Peyer's patch (tissue), 4 donors: ENCODE results near the gene ZNF587. TPM values are rescaled to one million over a fixed set of nuclear protein-coding genes. Genes with fewer than 3 reads are reported as not detected.
A peak's percentile ranks its signal among the peaks of the same experiment; 100 is the strongest.

Experiments
- DNase-seq, 3 donors: peaks; one replicate each; pipeline ENCODE4 v3.0.0-alpha.2; 2017 to 2019
- H3K27ac ChIP-seq, 4 donors: fragments of 200-600 bp; sonication (generic); one replicate each; pipeline ENCODE4 v1.5.1; 2016 to 2019
- H3K27me3 ChIP-seq, 2 donors: fragments of 200-600 bp; sonication (generic); one replicate each; pipeline ENCODE4 v1.5.1; 2019
- H3K36me3 ChIP-seq, 3 donors: fragments of 200-600 bp; sonication (generic); one replicate each; pipeline ENCODE4 v1.5.1; 2016 to 2019
- H3K4me1 ChIP-seq, 4 donors: fragments of 200-600 bp; sonication (generic); one replicate each; pipeline ENCODE4 v1.5.1; 2016 to 2019
- H3K4me3 ChIP-seq, 4 donors: fragments of 200-600 bp; sonication (generic); 1 replicate in 3 of 4; 2 replicates in 1 of 4; pipeline ENCODE4 v1.5.1; 2016 to 2019; ENCODE audit warnings: mild to moderate bottlenecking in 1 of 4
- H3K9me3 ChIP-seq, 4 donors: fragments of 200-600 bp; sonication (generic); one replicate each; pipeline ENCODE4 v1.5.1; 2016 to 2019; ENCODE audit warnings: mild to moderate bottlenecking in 1 of 4
- POLR2A ChIP-seq, 2 donors: fragments of 450-650 bp; IDR thresholded peaks; one replicate each; pipeline ENCODE4 v1.5.1; 2017; ENCODE audit warnings: antibody characterized with exemption in 2 of 2, mild to moderate bottlenecking in 2 of 2, moderate library complexity in 2 of 2
- total RNA-seq, 4 donors: library from RNA; depleted of rRNA; stranded (reverse); fragments of >200 nt; gene quantifications; one replicate each; pipeline ENCODE4 v1.1.0, GENCODE V29; 2016
- TF ChIP-seq, protein P1 (sequence below), 6 experiments: fragments of 450-650 bp in 4 of 6; fragments of 200-600 bp in 2 of 6; sonication (generic) in 1 of 6; IDR thresholded peaks; one replicate each; pipeline ENCODE4 v1.5.1; 2017 to 2019; ENCODE audit warnings: antibody characterized with exemption in 6 of 6, mild to moderate bottlenecking in 3 of 6, moderate library complexity in 1 of 6

The ZNF587 gene
- total RNA-seq, 4 donors from 2014 or later = 35.7 to 74.7 (median 62.8) TPM

DNA sequence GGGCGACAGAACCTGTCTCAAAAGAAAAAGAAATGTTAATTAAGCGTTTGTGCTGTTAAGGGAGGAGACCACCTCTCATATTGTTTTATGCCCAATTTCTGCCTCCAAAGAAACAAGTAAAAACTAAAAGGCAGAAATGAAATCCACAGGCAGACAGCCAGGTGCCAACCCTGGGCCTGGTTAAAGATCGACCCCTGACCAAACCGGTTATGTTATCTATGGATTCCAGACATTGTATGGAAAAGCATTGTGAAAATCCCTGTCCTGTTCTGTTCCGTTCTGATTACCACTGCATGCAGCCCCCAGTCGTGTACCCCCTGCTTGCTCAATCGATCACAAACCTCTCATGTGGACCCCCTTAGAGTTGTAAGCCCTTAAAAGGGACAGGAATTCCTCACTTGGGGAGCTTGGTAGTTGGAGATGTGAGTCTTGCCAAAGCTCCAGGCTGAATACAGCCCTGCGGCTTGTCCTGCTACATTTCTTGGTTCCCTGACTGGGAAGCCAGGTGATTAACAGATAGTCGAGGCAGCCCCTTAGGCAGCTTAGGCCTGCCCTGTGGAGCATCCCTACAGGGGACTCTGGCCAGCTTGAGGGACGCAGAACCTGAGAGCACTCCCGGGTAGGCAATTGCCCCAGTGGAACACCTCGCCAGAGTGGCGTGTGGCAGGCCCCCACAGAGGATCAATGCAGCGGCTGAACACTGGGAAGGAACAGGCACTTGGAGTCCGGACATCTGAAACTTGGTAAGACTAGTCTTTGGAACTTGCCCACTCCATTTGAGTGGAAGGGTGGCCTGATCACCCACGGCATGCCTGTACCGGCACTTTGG lies 34.2 kb upstream of the ZNF587 start:
- H3K4me1 ChIP-seq = peaks cover 0 to 27% (median 7%) of the 10 kb centered on the region in 4 donors
- no peak for DNase-seq
- peak overlapping the region; percentile 80 to 93 (median 84) for H3K27ac ChIP-seq
- no peaks in the 10 kb centered on the region for H3K27me3 ChIP-seq
- TF ChIP-seq POLR2A (IDR thresholded peaks at IDR 0.05) = no peak
- TF ChIP-seq, protein P1, sequence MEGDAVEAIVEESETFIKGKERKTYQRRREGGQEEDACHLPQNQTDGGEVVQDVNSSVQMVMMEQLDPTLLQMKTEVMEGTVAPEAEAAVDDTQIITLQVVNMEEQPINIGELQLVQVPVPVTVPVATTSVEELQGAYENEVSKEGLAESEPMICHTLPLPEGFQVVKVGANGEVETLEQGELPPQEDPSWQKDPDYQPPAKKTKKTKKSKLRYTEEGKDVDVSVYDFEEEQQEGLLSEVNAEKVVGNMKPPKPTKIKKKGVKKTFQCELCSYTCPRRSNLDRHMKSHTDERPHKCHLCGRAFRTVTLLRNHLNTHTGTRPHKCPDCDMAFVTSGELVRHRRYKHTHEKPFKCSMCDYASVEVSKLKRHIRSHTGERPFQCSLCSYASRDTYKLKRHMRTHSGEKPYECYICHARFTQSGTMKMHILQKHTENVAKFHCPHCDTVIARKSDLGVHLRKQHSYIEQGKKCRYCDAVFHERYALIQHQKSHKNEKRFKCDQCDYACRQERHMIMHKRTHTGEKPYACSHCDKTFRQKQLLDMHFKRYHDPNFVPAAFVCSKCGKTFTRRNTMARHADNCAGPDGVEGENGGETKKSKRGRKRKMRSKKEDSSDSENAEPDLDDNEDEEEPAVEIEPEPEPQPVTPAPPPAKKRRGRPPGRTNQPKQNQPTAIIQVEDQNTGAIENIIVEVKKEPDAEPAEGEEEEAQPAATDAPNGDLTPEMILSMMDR (IDR thresholded peaks at IDR 0.05) = no peak
- peak overlapping the region; percentile 66 to 100 (median 82) for H3K4me3 ChIP-seq
- peaks cover 0 to 5% (median 0%) of the 10 kb centered on the region in 3 donors for H3K36me3 ChIP-seq
- H3K9me3 ChIP-seq = no peaks in the 10 kb centered on the region

DNA sequence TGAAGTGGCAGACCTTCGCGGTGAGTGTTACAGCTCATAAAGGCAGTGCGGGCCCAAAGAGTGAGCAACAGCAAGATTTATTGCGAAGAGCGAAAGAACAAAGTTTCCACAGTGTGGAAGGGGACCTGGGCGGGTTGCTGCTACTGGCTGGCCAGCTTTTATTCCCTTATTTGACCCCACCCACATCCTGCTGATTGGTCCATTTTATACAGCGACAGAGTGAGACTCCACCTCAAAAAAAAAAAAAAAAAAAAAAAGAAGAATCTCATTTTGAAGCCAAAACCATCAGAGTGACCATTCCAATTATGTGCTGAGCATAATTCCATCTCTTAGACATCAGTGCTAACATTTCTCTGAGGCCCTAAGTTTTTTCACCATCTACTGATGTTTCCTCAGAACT lies 33.0 kb upstream of the ZNF587 start:
- peaks cover 0 to 5% (median 0%) of the 10 kb centered on the region in 3 donors for H3K36me3 ChIP-seq
- peaks cover 5 to 33% (median 9%) of the 10 kb centered on the region in 4 donors for H3K4me1 ChIP-seq
- no peak overlapping the region for H3K27ac ChIP-seq
- no peaks in the 10 kb centered on the region for H3K9me3 ChIP-seq
- H3K27me3 ChIP-seq = no peaks in the 10 kb centered on the region
- no peak for DNase-seq
- H3K4me3 ChIP-seq = no peak overlapping the region
- TF ChIP-seq, protein P1 (IDR thresholded peaks at IDR 0.05) = no peak
- TF ChIP-seq POLR2A (IDR thresholded peaks at IDR 0.05) = no peak

DNA sequence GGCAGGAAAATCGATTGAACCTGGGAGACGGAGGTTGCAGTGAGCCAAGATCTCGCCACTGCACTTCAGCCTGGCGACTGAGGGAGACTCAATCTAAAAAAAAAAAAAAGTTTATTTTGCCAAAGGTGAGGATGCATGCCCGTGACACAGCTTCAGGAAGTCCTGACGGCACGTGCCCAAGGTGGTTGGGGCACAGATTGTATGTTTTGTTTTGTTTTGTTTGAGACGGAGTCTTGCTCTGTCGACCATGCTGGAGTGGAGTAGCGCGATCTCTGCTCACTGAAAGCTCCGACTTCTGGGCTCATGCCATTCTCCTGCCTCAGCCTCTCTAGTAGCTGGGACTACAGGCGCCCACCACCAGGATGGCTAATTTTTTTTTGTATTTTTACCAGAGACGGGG lies 31.7 kb upstream of the ZNF587 start:
- Histone ChIP-seq H3K36me3 (peaks cover 0 to under 1% (median 0%) of the 10 kb centered on the region in 3 donors), H3K27ac (no peak overlapping the region), H3K4me1 (peaks cover 5 to 27% (median 7%) of the 10 kb centered on the region in 4 donors), H3K27me3 (no peaks in the 10 kb centered on the region), H3K9me3 (no peaks in the 10 kb centered on the region), H3K4me3 (no peak overlapping the region)
- no peak for DNase-seq
- TF ChIP-seq, protein P1 (IDR thresholded peaks at IDR 0.05) = no peak

DNA sequence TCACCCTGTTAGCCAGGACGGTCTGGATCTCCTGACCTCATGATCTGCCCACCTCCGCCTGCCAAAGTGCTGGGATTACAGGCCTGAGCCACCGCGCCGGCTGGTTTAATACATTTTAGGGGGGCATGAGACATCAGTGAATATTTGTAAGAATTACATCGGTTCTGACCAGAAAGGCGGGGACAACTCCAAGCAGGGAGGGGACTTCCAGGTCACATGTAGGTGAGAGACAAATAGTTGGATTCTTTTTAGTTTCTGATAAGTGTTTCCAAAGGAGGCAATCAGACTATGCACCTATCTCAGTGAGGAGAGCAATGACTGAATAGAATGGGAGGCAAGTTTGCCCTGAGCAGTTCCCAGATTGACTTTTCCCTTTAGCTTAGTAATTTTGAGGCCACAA lies 31.3 kb upstream of the ZNF587 start:
- DNase-seq = no peak
- Histone ChIP-seq H3K9me3 (no peaks in the 10 kb centered on the region), H3K36me3 (no peaks in the 10 kb centered on the region), H3K27me3 (no peaks in the 10 kb centered on the region), H3K27ac (no peak overlapping the region), H3K4me1 (peaks cover 5 to 23% (median 7%) of the 10 kb centered on the region in 4 donors), H3K4me3 (no peak overlapping the region)
- TF ChIP-seq, protein P1 (IDR thresholded peaks at IDR 0.05) = no peak
- no peak for TF ChIP-seq POLR2A (IDR thresholded peaks at IDR 0.05)

DNA sequence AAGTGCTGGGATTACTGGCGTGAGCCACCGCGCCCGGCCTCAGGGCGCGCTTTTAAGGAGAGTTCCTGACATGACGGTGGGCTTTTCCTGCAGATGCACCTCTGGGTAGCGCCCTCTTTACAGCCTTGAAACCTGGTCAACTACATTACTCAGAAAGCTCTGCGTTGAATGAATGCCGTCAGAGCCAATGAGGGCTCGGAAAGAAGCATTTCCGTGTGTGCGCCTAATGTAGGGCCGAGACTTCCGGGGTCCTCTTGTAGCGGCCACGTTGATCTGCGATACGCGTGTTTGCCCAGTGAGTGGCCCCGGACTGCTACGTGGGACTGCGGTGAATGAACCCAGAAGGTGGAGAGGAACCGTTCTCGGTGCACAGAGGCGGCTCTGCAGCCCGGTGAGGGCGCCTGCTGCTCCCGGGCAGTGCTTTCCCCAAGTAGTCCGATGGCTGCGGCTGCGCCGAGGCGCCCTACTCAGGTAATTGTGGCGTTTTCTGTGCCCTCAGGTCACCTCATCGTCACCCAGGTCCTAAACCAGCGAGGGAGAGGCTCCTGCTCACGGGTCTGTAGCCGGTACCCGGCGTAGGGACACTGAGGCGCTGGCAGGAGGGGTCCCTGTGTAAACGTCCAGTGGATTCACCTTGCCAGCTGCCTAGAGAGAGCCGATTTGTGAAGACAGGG lies 30.0 kb upstream of the ZNF587 start:
- Histone ChIP-seq H3K4me1 (peaks cover 0 to 27% (median 7%) of the 10 kb centered on the region in 4 donors), H3K27ac (peak overlapping the region; percentile 71 to 92 (median 85)), H3K27me3 (no peaks in the 10 kb centered on the region), H3K36me3 (no peaks in the 10 kb centered on the region), H3K4me3 (peak overlapping the region; percentile 59 to 98 (median 92)), H3K9me3 (no peaks in the 10 kb centered on the region)
- TF ChIP-seq, protein P1 (IDR thresholded peaks at IDR 0.05) = peak in 1 of 6 experiments; percentile 17
- peak; percentile 48 to 67 for TF ChIP-seq POLR2A (IDR thresholded peaks at IDR 0.05)
- peak; percentile 84 to 95 (median 87) for DNase-seq
